GM12873 (cell line): ENCODE data around the gene SLX4IP.

Source experiments
- TF ChIP-seq, protein P1 (sequence below): IDR thresholded peaks from 2 replicates; pipeline ENCODE4 v1.5.1; 2012; ENCODE audit warnings: low read depth, mild to moderate bottlenecking, moderate library complexity, low read length, control low read depth; ENCODE audit not compliant: insufficient read depth; ENCODE audit errors: missing control alignments

The SLX4IP gene

DNA sequence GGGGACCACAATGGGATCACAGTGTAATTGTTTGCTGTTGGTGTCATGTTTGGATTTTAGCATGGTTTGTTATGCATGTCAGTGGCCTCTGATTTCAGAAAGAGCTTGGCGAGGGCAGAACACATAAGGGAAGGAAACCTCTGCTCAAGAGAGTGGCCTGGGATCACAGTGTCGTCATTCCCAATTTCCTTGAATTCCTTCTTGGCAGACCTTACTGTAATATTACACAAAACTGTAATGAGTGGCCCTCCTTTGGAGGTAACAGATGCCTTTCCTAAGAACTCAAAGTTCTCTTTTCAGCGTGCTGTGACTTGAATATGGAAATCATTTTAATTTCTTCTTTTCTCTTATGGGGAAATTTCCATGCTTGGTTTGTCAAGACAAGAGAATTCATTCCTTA lies 191.8 kb downstream of the SLX4IP start:
- TF ChIP-seq, protein P1, sequence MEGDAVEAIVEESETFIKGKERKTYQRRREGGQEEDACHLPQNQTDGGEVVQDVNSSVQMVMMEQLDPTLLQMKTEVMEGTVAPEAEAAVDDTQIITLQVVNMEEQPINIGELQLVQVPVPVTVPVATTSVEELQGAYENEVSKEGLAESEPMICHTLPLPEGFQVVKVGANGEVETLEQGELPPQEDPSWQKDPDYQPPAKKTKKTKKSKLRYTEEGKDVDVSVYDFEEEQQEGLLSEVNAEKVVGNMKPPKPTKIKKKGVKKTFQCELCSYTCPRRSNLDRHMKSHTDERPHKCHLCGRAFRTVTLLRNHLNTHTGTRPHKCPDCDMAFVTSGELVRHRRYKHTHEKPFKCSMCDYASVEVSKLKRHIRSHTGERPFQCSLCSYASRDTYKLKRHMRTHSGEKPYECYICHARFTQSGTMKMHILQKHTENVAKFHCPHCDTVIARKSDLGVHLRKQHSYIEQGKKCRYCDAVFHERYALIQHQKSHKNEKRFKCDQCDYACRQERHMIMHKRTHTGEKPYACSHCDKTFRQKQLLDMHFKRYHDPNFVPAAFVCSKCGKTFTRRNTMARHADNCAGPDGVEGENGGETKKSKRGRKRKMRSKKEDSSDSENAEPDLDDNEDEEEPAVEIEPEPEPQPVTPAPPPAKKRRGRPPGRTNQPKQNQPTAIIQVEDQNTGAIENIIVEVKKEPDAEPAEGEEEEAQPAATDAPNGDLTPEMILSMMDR: no peak

DNA sequence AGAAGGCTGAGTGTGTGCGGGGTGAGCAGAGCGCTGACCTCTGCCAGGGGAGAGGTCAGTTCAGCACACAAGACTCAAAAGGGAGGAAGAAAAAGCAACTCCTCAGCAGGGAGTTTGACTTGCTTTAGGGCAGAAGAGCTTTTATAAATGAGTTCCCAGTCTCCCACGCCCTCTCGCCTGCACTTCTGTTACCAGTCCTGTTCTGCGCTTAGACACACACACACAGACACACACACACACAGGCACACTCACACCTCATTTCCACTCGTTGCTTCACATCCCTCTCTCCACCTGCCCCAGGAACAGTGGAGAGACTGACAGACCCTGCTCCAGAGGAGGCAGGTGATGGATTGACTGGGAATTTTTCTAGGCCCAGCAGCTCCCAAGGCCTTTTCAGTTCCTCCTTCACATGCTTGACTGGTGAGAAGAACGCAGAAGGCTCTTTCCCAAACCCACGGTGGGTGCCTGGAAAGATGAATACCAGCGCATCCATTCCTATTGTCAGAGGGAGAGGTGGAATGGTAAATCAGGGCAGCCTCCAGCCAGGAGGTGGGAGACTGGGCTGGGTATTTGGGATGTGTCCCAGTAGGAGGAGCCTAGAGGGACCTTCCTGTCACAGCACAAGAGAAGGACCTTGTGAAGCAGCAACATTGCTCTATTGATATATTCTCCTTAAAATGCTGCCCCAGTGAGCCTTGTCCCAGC lies 195.0 kb downstream of the SLX4IP start:
- TF ChIP-seq, protein P1: no peak

DNA sequence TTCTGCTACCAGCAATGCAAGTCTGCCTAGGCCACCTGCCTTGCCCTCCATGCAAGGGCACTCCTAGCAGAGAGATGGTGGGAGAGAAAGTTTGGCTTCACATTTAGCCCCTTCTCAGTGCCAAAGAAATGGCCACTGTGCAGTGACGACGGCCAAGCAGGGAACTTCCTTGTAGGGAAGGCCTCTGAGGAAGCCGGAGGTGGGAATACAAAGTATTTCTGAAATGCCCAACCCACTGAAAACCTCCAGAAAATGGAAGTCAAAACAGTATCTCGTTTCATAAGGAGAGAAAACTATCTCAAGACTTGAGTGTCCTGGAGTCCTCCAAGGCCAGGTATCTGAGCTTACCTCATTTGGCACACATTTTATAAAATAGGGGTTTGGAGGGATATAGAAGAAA lies 196.0 kb downstream of the SLX4IP start:
- TF ChIP-seq, protein P1: no peak

DNA sequence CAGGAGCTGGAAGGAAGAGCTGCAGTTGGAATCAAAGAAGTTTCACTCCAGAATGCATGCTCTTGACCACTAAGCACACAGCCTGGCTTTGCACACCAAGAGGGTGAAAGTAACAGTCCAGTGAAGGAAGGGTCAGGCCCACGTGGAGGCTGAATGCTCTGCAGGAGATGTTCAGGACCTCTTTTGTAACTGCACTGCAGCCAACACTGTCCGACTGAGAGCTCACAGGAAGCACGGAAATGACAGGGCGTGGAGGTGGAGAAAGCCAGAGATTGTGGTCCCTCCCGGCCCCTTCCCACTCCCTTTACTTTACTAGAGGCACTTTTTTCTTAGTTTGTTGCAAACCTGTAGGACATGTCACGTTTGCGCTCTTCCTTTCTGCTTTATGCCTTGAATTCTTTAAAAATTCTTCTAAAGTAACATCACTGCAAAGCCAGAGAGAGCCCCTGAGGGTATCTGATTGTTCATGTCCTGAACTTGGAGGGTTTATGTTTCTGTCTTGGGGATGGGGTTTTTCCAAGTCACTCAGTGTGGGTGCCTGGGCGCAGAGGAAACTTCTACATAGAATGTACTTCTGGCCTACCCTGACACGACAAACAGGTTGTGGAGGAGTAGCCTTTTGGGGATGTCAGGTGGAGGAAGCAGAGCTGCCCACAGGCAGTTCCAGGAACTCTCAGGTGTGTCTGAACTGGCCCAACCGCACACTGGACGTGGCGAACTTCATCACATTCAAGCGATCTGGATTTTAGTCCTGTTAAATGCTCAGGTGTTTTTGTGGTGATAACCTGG lies 197.8 kb downstream of the SLX4IP start:
- TF ChIP-seq, protein P1: no peak

DNA sequence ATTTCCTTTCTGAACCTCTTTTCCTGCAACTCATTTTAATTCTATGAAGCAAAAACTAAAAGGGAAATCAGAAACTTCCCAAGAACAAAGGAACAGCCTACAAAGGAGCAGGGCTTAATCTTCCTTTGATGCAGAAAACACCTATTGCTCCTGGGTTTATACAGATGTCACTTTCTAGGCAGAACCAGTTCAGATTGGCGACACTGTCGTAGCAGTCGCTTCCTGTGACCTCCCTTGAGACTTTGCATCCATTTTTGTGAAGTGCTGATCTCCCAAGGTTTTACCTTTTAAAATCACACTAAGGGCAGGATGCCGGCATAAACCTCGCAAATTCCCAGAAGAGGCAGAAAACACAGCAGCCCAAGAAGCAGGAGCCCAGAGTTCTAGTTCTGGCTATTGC lies 198.6 kb downstream of the SLX4IP start:
- TF ChIP-seq, protein P1: no peak

DNA sequence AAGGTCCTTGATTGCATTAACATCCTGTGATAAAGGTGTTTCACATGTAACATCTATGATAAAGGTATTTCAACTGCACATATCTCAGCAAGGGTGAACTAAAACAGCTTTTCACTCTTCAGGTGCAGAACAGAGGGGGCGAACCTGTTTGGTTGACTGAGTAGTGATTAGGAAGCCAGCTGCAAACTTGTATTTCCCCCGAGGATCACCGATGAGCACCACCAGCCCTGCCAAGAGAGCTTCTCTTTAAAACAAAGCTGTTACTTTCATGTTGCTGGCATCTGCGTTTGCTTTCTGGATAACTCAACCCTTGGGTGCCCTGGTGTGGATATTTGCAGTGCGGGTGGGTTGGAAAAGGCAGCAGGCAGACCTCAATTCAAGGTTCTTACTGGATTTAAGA lies 199.1 kb downstream of the SLX4IP start:
- TF ChIP-seq, protein P1: no peak

DNA sequence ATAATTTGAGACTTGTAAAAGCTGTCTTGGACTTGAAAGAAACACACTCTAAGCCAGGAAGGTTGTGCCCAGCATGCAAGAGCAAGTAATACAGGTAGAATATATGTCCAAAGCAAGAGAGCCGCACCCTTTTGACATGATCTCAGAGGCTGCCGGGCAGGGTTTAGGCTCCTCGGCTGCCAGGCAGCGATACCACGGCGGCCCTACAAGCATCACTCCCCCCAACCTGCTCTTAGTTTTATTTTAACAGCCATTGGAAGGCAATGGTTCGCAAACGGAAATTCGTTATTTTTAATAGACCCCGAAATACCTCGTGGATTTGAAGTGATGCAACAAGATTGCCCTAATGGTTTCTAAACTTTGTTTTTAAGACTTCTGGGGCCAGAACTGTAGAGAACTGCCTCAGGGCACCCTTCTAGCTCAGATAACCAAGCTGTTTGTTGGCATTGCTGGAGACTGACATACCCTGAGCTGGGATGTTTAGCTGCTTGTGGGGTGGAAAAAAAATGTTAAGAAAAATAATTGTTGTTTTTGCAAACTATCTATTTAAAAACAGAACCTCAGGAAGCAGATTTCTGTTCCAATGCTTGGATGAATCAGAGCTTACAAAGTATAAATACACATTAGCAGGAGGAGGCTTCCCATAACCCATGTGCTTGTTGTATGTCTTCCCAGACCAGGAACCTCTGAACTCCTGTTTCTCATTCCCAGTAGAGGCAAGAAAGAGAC lies 199.7 kb downstream of the SLX4IP start:
- TF ChIP-seq, protein P1: no peak
